Stimulated activated CD8-positive, alpha-beta memory T cell treated with anti-CD3 and anti-CD28 coated beads, Interleukin-7, amount 100 ng/mL, for 1 hour (primary cell): ENCODE measurements around the gene NUTM1.
"Not testable (repeated sequence)": the region's sequence is repeated elsewhere in the genome, so short reads cannot be mapped to it uniquely, and the experiment has no call there.

Source experiments
- DNase-seq, 2 donors: peaks; one replicate each; pipeline ENCODE4 v3.0.0-alpha.2; 2020; ENCODE audit warnings: low read depth in 2 of 2

NUTM1 gene

GRCh38 chr15:34336231-34336990 lies 6.7 kb upstream of the NUTM1 start:
- DNase-seq: no peak

GRCh38 chr15:34336991-34337556 lies 6.0 kb upstream of the NUTM1 start:
- no peak for DNase-seq

DNA sequence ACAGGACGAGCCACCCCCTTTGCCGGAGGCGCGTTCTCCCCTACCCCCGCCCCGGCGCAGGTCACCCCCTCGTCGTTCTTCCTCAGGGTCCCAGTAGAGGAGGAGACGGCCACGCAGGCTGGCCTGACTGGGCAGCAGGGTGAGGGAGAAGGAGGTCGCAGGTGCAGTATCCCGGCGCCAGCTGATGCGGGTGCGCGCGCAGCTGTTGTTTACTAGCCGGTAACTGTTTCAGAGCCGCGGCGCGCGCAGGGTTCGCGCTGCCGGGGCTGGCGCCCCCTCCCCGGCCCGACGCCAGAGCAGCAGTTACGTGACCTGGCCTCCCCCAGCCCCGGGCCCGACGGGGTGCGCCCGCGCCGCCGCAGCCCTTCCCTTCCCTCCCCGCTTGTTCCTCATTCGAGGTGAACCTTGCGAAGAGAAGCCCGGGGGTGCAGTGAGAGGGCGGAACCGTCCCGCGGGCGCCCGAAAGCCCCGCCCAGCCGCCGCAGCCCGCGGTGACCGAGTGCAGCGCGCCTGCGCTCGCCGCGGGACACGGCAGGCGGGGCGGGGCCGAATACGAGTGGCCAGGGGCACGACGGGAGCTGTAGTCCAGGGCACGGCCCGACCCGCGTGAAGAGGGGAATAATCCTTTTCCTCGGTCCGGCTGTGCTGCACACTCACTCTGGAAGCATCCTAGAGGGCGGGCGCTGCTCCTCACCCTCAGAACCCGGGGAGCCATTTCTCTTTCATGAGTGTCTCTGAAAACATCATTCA lies 5.4 kb upstream of the NUTM1 start, which contains the start of gene SLC12A6:
TSS of gene SLC12A6 (minus strand) at position 225 of the 750 bp plus-strand sequence. CDS start 1,101 bp downstream, outside the sequence.
- DNase-seq: peak; percentile 79 to 83

- no peak for DNase-seq
These were observed 4.8 kb upstream of the NUTM1 start for GRCh38 chr15:34338347-34338746.

- no peak for DNase-seq
These were observed 3.2 kb upstream of the NUTM1 start for GRCh38 chr15:34339946-34340345.

GRCh38 chr15:34341381-34342212 lies 1.5 kb upstream of the NUTM1 start:
- DNase-seq: no peak

GRCh38 chr15:34342213-34342736 lies 840 bp upstream of the NUTM1 start:
- DNase-seq: not testable (repeated sequence)

- no peak for DNase-seq
These were observed 5.0 kb downstream of the NUTM1 start for GRCh38 chr15:34347951-34348638.

DNA sequence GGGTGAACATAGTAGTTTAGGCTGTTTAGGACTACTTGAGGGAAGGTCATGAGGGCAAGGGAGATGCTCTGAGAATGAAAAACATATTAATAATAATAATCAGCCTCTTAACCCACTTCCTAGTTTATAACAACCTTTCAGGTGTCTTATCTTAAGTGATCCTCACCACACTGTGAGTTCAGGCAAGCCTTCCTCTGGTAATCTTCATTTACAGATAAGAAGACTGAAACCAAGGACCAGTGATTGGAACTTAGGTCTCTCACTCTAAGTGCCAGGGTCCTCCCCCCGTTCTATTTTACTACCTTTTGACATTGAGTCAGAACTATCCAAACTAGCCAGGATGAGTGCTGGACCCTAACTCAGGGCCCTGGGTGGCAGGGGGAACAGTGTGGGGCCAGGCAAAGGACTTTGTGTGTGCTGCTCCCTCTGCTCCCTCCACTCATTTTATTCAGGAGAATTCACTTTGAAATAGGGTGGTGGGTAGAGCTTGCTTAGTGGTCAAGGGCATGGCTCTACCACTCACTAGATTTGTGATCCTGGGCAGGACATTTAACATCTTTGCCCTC lies 5.7 kb downstream of the NUTM1 start:
- no peak for DNase-seq

GRCh38 chr15:34349769-34350168 lies 6.7 kb downstream of the NUTM1 start:
- DNase-seq: no peak

DNA sequence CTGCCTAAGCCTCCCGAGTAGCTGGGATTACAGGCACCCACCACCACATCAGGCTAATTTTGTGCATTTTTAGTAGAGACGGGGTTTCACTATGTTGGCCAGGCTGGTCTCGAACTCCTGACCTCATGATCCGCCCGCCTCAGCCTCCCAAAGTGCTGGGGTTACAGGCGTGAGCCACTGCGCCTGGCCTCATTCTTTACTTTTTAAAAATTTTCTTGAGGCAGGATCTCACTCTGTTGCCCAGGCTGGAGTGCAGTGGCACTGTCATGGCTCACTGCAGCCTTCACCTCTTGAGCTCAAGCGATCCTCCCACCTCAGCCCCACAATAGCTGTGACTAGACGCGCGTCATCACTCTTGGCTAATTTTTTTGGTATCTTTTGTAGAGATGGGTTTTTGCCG lies 9.9 kb downstream of the NUTM1 start:
- not testable (repeated sequence) for DNase-seq

DNA sequence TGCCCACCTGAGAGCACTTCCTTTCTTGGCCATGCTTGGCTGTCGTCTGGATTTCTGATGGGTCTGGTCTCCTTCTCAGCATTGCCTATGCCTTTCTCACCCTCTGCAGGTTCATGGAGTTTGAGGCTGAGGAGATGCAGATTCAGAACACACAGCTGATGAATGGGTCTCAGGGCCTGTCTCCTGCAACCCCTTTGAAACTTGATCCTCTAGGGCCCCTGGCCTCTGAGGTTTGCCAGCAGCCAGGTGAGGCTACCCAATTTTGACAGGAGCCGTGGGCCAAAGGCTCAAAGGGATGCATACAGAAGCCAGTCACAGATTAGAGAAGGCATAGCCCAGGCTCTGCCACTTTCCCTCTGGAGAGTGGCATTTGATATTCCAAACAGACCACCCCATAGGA lies 10.5 kb downstream of the NUTM1 start:
- DNase-seq: no peak

DNA sequence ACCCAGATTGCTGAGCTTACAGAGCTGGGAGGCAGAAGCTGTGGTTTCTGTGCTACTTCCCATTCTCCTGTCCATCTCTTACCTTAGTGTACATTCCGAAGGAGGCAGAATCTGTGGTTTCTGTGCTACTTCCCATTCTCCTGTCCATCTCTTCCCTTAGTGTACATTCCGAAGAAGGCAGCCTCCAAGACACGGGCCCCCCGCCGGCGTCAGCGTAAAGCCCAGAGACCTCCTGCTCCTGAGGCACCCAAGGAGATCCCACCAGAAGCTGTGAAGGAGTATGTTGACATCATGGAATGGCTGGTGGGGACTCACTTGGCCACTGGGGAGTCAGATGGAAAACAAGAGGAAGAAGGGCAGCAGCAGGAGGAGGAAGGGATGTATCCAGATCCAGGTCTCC lies 11.2 kb downstream of the NUTM1 start:
- DNase-seq: no peak

GRCh38 chr15:34355241-34355640 lies 12.1 kb downstream of the NUTM1 start:
- no peak for DNase-seq

- DNase-seq: no peak
These were observed 14.5 kb downstream of the NUTM1 start for GRCh38 chr15:34357653-34358052.

DNA sequence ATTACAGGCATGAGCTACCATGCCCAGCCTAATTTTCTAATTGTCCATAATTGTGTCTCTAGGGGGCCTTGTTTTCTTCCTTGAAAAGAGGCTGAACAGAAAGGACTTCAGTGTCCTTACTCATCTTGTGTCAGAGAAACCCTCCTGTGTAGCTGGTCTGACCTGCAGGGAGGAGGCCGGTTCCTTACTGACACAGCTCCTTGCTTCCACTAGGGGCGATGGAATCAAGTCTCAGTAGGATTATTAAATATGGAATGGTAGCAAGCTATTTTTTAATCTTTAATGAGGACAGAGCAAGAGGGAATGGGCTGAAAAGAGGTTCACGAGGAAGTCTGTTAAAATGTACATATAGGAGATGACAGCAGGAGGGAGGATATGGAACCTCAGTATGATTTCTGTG lies 15.3 kb downstream of the NUTM1 start:
- DNase-seq: no peak

GRCh38 chr15:34358948-34359347 lies 15.8 kb downstream of the NUTM1 start:
- no peak for DNase-seq

DNA sequence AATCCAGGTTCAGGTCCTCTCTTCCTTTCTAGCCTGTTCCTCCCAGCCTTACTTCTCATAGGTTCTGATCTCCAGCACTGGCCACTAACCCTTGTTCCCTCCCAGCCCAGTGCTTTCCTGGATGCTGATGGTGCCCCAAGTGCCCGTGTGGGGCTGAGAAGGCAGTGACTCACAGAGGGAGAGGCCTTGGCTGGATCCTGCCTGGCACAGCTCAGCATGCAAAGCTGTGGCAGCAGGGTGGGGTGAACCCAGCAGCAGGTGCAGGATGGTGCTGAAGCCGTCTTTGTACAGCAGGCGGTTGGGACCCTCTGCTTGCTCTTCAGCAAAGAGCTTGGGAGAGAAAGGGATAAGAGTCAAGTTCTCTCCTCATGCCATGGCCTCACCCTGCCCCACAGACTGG lies 16.3 kb downstream of the NUTM1 start:
- no peak for DNase-seq

DNA sequence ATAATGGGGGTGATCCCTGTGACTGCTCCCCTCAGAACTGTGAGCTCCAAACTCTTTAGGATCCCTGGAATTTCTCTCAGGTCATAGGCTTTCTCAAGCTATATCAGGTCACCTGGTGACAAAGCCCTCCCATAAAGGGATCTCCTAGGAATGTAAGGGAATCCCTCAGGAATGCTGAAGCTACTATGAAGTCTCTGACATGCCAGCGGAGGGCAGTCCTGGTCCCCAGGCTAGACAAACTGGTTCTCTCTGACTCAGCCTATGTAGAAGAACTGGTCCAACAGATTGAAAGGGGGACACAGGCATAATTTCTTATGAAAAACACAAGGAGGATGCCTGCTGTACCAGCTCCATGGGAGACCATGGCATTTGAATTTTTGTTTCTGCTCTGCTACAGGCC lies 17.2 kb downstream of the NUTM1 start:
- no peak for DNase-seq

DNA sequence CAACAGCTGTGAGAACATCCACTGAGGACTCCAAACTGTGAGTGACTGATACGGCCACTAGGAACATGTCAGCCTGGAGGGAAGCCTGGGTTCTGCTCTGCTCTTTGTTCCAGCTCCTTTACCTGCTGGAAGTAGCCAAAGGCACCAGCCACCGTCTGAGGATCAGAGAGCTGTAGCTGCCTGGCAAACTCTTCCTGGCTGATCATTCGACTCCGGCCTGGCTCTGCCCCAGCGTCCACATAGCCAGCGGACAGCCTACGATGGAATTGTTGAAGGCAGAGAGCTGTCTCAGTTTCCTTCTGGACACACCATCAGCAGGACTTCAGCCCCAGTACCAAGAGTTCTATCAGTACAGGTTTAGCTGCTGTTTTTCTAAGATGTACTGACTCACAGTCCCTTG lies 18.2 kb downstream of the NUTM1 start:
- DNase-seq: no peak
